ENCODE results near the gene SLC37A1.
A peak's percentile ranks its signal among the peaks of the same experiment; 100 is the strongest.

The SLC37A1 gene

DNA sequence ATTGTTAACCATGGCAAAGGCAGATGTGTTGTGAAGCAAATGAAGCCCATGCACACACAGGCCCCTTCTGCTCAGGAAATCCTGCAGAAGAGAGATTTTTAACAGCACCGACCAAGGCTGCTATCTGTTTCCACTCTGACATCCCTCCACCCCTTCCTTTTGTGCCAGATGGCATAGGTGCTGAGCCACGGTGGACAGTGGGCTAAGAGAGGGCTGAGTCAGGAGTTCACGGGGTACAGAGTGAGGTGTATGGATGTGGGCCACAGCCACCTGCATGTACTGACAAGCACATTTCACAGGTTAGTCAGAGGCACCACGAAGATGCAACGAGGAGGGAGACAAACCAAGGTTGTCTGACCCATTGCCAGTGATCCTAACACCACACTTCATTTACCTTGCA lies 27.1 kb upstream of the SLC37A1 start:
- H3K36me3 Mint-ChIP-seq (ENCODE audit: insufficient read depth) = no peaks in the 10 kb centered on the region
- no peaks in the 10 kb centered on the region for H3K4me1 Mint-ChIP-seq
- H3K9me3 Mint-ChIP-seq = no peaks in the 10 kb centered on the region
- H3K27me3 Mint-ChIP-seq = peaks cover 52% of the 10 kb centered on the region
- ATAC-seq (replicated peaks; ENCODE audit: extremely low read depth, poor library complexity, severe bottlenecking) (no peak), DNase-seq (ENCODE audit: low spot score in 2 of 2) (no peak)
- H3K27ac Mint-ChIP-seq (ENCODE audit: low read depth) = no peak overlapping the region
- no peak overlapping the region for H3K4me3 Mint-ChIP-seq

- Mint-ChIP-seq H3K27ac (ENCODE audit: low read depth) (no peak overlapping the region), H3K4me3 (no peak overlapping the region), H3K9me3 (no peaks in the 10 kb centered on the region), H3K27me3 (peaks cover 52% of the 10 kb centered on the region), H3K36me3 (ENCODE audit: insufficient read depth) (no peaks in the 10 kb centered on the region), H3K4me1 (no peaks in the 10 kb centered on the region)
- ATAC-seq (replicated peaks; ENCODE audit: extremely low read depth, poor library complexity, severe bottlenecking) (no peak), DNase-seq (ENCODE audit: low spot score in 2 of 2) (no peak)
Observed at GRCh38 chr21:42489006-42489563, 24.6 kb upstream of the SLC37A1 start.

DNA sequence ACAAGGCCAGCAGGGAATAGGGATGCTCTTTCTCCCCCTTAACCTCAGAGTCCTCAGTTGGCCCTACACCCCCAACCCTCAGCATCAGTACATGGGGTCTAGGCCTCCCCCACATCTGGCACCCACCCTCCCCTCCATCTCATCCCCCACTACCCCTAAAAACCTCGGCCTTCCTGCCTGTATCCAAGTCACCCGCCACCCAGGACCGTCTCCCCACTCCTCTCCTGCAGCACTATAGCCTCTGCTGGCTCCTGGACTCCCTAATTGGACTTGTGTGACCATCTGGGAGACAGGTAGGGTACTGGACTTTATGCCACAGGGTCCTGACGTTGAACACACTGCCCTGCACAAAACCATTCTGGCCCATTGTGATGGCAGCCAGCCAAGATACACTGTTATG lies 23.7 kb upstream of the SLC37A1 start:
- ATAC-seq (replicated peaks; ENCODE audit: extremely low read depth, poor library complexity, severe bottlenecking) (no peak), DNase-seq (ENCODE audit: low spot score in 2 of 2) (no peak)
- no peak overlapping the region for H3K27ac Mint-ChIP-seq (ENCODE audit: low read depth)
- H3K4me1 Mint-ChIP-seq = no peaks in the 10 kb centered on the region
- no peaks in the 10 kb centered on the region for H3K36me3 Mint-ChIP-seq (ENCODE audit: insufficient read depth)
- no peaks in the 10 kb centered on the region for H3K9me3 Mint-ChIP-seq
- H3K4me3 Mint-ChIP-seq = no peak overlapping the region
- H3K27me3 Mint-ChIP-seq = peaks cover 52% of the 10 kb centered on the region

GRCh38 chr21:42490720-42491119 lies 22.9 kb upstream of the SLC37A1 start:
- H3K27ac Mint-ChIP-seq (ENCODE audit: low read depth) = no peak overlapping the region
- ATAC-seq (replicated peaks; ENCODE audit: extremely low read depth, poor library complexity, severe bottlenecking) = no peak
- peaks cover 48% of the 10 kb centered on the region for H3K27me3 Mint-ChIP-seq
- DNase-seq (ENCODE audit: low spot score in 2 of 2) = no peak
- H3K4me1 Mint-ChIP-seq = peaks cover 3% of the 10 kb centered on the region
- no peaks in the 10 kb centered on the region for H3K9me3 Mint-ChIP-seq
- H3K4me3 Mint-ChIP-seq = no peak overlapping the region
- peaks cover 1% of the 10 kb centered on the region for H3K36me3 Mint-ChIP-seq (ENCODE audit: insufficient read depth)

DNA sequence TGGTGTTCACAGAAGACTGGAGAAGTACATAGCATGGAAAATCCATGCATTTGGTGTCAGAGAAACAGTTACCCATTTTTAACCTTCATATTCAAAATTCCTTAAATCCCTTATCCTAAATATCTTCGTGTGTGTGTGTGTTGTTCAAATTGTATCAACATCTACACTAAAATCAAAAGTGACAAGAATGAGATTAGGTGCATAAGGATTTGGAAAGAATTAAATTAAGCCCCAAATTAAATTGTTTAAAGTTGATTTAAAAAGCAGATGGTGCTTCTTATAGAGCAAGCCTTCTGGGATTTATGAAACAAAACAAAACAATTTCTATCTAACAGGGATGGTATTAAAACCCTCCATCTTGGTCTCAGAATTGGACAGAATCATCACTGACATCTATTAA lies 22.3 kb upstream of the SLC37A1 start:
- DNase-seq (ENCODE audit: low spot score in 2 of 2) (no peak), ATAC-seq (replicated peaks; ENCODE audit: extremely low read depth, poor library complexity, severe bottlenecking) (no peak)
- Mint-ChIP-seq H3K4me3 (no peak overlapping the region), H3K36me3 (ENCODE audit: insufficient read depth) (peaks cover 5% of the 10 kb centered on the region), H3K9me3 (no peaks in the 10 kb centered on the region), H3K27me3 (peaks cover 42% of the 10 kb centered on the region), H3K27ac (ENCODE audit: low read depth) (no peak overlapping the region), H3K4me1 (peaks cover 9% of the 10 kb centered on the region)

DNA sequence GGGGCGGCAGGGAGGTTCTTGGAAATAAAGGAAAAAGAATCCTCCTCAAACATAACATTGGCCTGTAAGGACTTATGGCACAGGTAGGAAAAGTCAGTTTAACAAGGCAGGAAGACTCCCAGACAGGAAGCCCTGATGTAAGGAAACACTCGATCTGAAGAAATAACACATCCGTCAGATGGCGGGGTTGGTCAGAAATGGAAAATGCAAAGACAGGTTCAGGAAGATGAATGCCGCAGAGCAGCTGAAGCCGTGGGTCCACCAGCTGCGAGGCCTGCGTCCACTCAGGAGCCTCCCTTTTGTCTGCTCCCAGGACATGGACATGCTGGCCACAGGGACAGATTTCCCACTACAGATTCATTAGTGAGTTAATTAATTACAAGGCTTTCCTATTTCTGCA lies 21.5 kb upstream of the SLC37A1 start:
- Mint-ChIP-seq H3K27me3 (peaks cover 33% of the 10 kb centered on the region), H3K4me1 (peaks cover 18% of the 10 kb centered on the region), H3K27ac (ENCODE audit: low read depth) (no peak overlapping the region), H3K4me3 (no peak overlapping the region), H3K36me3 (ENCODE audit: insufficient read depth) (peaks cover 5% of the 10 kb centered on the region), H3K9me3 (no peaks in the 10 kb centered on the region)
- no peak for DNase-seq (ENCODE audit: low spot score in 2 of 2)
- no peak for ATAC-seq (replicated peaks; ENCODE audit: extremely low read depth, poor library complexity, severe bottlenecking)

DNA sequence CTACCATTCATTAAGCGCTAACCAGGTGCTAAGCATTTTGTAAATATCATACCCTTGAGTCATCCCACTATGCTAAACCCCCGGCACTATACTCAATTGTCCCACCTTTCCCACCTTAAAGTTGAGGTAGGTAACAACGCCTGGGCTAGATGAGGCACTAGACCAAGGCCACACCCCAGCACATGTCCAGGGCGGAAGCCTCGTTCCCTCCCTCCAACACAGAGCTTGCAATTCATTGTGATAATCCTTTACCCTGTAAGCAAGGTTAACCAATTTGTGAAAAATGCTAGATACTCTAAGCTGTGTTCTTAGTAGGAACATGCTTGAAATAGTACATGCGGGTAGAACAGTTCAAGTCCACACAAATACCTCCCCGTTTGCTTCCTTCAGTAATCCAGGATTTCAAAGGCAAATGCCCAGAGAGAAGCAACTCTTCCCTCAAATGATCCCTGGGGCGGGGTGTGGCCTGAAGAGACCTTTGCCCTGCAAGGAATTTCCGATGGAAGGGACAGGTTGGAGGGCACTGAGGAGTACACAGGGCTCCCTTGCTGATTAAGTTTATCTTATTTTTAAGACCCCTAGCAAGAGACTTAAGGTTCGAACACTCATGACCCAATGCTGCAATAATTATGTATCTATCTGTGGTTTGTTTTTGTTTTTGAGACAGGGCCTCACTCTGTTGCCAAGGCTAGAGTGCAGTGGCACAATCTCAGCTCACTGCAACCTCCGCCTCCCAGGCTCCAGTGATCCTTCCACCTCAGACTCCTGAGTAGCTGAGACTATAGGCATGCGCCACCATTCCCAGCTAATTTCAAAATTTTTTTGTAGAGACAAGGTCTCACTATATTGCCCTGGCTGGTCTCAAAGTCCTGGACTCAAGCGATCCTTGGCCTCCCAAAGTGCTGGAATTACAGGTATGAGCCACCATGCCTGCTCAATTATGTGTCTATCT lies 20.3 kb upstream of the SLC37A1 start:
- Mint-ChIP-seq H3K4me1 (peaks cover 19% of the 10 kb centered on the region), H3K9me3 (no peaks in the 10 kb centered on the region), H3K27ac (ENCODE audit: low read depth) (no peak overlapping the region), H3K27me3 (peaks cover 22% of the 10 kb centered on the region), H3K36me3 (ENCODE audit: insufficient read depth) (peaks cover 6% of the 10 kb centered on the region), H3K4me3 (no peak overlapping the region)
- ATAC-seq (replicated peaks; ENCODE audit: extremely low read depth, poor library complexity, severe bottlenecking) (no peak), DNase-seq (ENCODE audit: low spot score in 2 of 2) (no peak)

DNA sequence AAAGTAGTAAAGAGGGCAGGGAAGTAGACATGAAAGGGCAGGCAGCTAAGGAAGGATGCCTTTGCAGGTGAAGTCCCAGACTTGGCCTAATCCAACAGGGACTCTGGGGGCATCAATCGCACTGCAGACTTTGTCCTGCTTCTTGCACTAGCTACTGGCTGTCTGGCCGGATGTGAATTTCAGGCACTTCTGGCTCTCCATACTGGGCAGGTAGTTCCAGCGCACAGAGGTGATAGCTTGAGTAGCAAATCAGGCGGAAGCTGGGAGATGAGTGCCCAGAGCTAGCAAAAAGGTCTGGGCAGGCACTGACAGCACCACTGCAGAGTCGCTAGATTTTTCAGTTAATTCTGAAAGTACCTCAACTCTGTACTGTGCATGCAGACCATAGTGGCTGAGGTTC lies 18.6 kb upstream of the SLC37A1 start:
- Mint-ChIP-seq H3K4me1 (peaks cover 19% of the 10 kb centered on the region), H3K4me3 (peak overlapping the region; percentile 80), H3K27me3 (peaks cover 5% of the 10 kb centered on the region), H3K36me3 (ENCODE audit: insufficient read depth) (peaks cover 7% of the 10 kb centered on the region), H3K9me3 (no peaks in the 10 kb centered on the region), H3K27ac (ENCODE audit: low read depth) (no peak overlapping the region)
- ATAC-seq (replicated peaks; ENCODE audit: extremely low read depth, poor library complexity, severe bottlenecking) (no peak), DNase-seq (ENCODE audit: low spot score in 2 of 2) (no peak)

GRCh38 chr21:42495765-42496119 lies 17.9 kb upstream of the SLC37A1 start:
- no peaks in the 10 kb centered on the region for H3K27me3 Mint-ChIP-seq
- DNase-seq (ENCODE audit: low spot score in 2 of 2) (no peak), ATAC-seq (replicated peaks; ENCODE audit: extremely low read depth, poor library complexity, severe bottlenecking) (no peak)
- H3K4me3 Mint-ChIP-seq = peak overlapping the region; percentile 80
- H3K36me3 Mint-ChIP-seq (ENCODE audit: insufficient read depth) = peaks cover 7% of the 10 kb centered on the region
- peaks cover 19% of the 10 kb centered on the region for H3K4me1 Mint-ChIP-seq
- H3K27ac Mint-ChIP-seq (ENCODE audit: low read depth) = peak overlapping the region; percentile 97
- H3K9me3 Mint-ChIP-seq = no peaks in the 10 kb centered on the region

DNA sequence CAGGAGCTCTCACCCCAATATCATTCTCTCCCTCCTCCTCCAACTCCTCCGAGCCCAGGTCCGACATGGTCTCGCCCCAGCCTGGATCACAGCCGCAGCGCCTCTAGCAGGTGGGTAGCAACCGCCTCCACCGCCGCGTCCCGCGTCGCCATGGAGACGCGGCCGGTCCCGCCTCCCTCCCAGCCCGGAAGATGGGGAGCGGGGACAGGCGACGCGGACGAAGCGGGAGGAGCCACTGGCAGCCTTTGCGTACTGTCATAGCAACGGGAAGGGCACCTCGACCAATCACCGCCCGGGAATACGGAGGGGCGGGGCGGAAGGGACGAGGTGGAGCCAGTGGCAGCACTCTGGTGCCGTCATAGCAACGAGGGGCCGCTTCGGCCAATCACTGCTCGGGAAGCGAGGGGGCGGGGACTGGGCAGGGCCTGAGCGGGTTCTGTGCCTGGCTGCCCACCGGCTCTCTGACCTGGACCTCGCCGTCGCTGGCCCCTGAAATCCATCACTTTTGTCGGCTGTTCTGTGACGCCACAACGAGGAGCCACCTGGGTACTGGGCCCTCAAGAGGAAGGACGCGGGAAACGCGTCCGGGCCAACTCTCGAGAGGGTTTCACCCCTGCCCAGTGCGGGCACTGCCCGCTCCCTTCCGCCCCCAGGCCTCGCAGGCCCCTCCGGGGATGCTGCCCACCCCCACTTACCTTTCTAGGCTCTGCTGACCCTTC lies 17.4 kb upstream of the SLC37A1 start, which contains the start of gene RSPH1:
TSS of gene RSPH1 (minus strand) at position 105 of the 719 bp plus-strand sequence. CDS start at position 67, 38 bp downstream.
- no peaks in the 10 kb centered on the region for H3K9me3 Mint-ChIP-seq
- H3K4me3 Mint-ChIP-seq = peak within 1 kb of the TSS; percentile 80
- peak within 1 kb of the TSS; percentile 97 for H3K27ac Mint-ChIP-seq (ENCODE audit: low read depth)
- ATAC-seq (replicated peaks; ENCODE audit: extremely low read depth, poor library complexity, severe bottlenecking) (peak; percentile 97), DNase-seq (ENCODE audit: low spot score in 2 of 2) (peak; percentile 98)
- peaks cover 19% of the 10 kb centered on the region for H3K4me1 Mint-ChIP-seq
- H3K27me3 Mint-ChIP-seq = no peaks in the 10 kb centered on the region
- peaks cover 7% of the 10 kb centered on the region for H3K36me3 Mint-ChIP-seq (ENCODE audit: insufficient read depth)

- peaks cover 19% of the 10 kb centered on the region for H3K4me1 Mint-ChIP-seq
- ATAC-seq (replicated peaks; ENCODE audit: extremely low read depth, poor library complexity, severe bottlenecking) (no peak), DNase-seq (ENCODE audit: low spot score in 2 of 2) (no peak)
- peak overlapping the region; percentile 80 for H3K4me3 Mint-ChIP-seq
- peak overlapping the region; percentile 97 for H3K27ac Mint-ChIP-seq (ENCODE audit: low read depth)
- H3K36me3 Mint-ChIP-seq (ENCODE audit: insufficient read depth) = peaks cover 7% of the 10 kb centered on the region
- no peaks in the 10 kb centered on the region for H3K9me3 Mint-ChIP-seq
- no peaks in the 10 kb centered on the region for H3K27me3 Mint-ChIP-seq
Observed at GRCh38 chr21:42496839-42497202, 16.8 kb upstream of the SLC37A1 start.

GRCh38 chr21:42498012-42498411 lies 15.6 kb upstream of the SLC37A1 start:
- H3K4me3 Mint-ChIP-seq = no peak overlapping the region
- no peaks in the 10 kb centered on the region for H3K9me3 Mint-ChIP-seq
- ATAC-seq (replicated peaks; ENCODE audit: extremely low read depth, poor library complexity, severe bottlenecking) (no peak), DNase-seq (ENCODE audit: low spot score in 2 of 2) (no peak)
- H3K4me1 Mint-ChIP-seq = peaks cover 19% of the 10 kb centered on the region
- peaks cover 7% of the 10 kb centered on the region for H3K36me3 Mint-ChIP-seq (ENCODE audit: insufficient read depth)
- no peak overlapping the region for H3K27ac Mint-ChIP-seq (ENCODE audit: low read depth)
- H3K27me3 Mint-ChIP-seq = no peaks in the 10 kb centered on the region
